Effector CD4-positive, alpha-beta T cell (primary cell): ENCODE measurements around the gene IL10RB.
"Not testable (repeated sequence)": the region's sequence is repeated elsewhere in the genome, so short reads cannot be mapped to it uniquely, and the experiment has no call there.

Experiments used
- DNase-seq: peaks from one replicate; pipeline ENCODE4 v3.0.0-alpha.2; 2020
- total RNA-seq: gene quantifications from one replicate; lab custom pipeline; 2026; lab: John Stamatoyannopoulos, UW

The IL10RB gene
- total RNA-seq = 4.7 reads per million, percentile 18 among the genes with 10 or more reads in this experiment

- DNase-seq = peak; percentile 62
Observed at GRCh38 chr21:33266050-33266788, at the start of gene IL10RB. TSS of gene IL10RB (plus strand) at chr21:33266367. CDS start at chr21:33266466, 99 bp downstream.

GRCh38 chr21:33217138-33217520 lies 49.0 kb upstream of the IL10RB start:
- DNase-seq = no peak

GRCh38 chr21:33219300-33219699 lies 46.9 kb upstream of the IL10RB start:
- no peak for DNase-seq

GRCh38 chr21:33219954-33220353 lies 46.2 kb upstream of the IL10RB start:
- DNase-seq = no peak

DNA sequence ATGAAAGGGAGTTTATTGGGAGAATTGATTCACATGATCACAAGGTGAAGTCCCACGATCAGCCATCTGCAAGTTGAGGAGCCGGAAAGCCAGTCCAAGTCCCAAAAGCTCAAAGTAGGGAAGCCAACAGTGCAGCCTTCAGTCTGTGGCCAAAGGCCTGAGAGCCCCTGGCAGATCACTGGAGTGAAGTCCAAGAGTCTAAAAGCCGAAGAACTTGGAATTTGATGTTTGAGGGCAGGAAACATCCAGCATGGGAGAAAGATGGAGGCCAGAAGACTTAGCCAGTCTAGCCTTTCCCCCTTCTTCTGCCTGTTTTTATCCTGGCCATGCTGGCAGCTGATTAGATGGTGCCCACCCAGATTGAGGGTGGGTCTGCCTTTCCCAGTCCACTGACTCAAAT lies 40.8 kb upstream of the IL10RB start:
- DNase-seq = not testable (repeated sequence)

- no peak for DNase-seq
Observed at GRCh38 chr21:33228455-33228854, 37.7 kb upstream of the IL10RB start.

- DNase-seq = no peak
Observed at GRCh38 chr21:33229099-33229783, 36.9 kb upstream of the IL10RB start.

GRCh38 chr21:33229784-33230544 lies 36.2 kb upstream of the IL10RB start, which contains the start of gene IFNAR2:
TSS of gene IFNAR2 (plus strand) at chr21:33229938. CDS start at chr21:33241923, 11,985 bp downstream.
- peak; percentile 62 for DNase-seq

GRCh38 chr21:33230545-33231324 lies 35.4 kb upstream of the IL10RB start:
- DNase-seq = no peak

- no peak for DNase-seq
Observed at GRCh38 chr21:33231526-33231925, 34.6 kb upstream of the IL10RB start.

- DNase-seq = no peak
Observed at GRCh38 chr21:33232291-33233034, 33.7 kb upstream of the IL10RB start.

- no peak for DNase-seq
Observed at GRCh38 chr21:33234635-33235520, 31.3 kb upstream of the IL10RB start.

GRCh38 chr21:33236013-33236686 lies 30.0 kb upstream of the IL10RB start:
- DNase-seq = no peak

DNA sequence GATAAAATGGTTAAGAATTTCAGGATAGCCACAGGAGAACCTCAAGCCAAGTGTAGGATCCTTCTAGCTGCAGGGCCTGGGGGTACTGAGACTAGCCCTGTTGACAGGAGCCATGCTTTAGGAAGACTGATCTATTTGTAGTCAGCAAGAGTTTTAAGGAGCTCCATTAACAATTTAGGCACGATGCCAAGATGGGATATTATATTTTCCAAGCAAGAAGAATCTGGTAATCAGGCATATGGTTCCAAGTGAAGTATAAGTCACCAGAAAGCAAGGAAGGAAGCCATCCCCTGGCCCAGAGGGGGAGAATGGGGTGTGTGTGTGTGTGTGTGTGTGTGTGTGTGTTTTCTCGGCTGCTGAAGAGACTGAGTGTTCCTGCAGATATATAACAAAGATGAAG lies 29.4 kb upstream of the IL10RB start:
- no peak for DNase-seq

- DNase-seq = no peak
Observed at GRCh38 chr21:33237486-33237885, 28.7 kb upstream of the IL10RB start.

- no peak for DNase-seq
Observed at GRCh38 chr21:33238146-33238545, 28.0 kb upstream of the IL10RB start.

DNA sequence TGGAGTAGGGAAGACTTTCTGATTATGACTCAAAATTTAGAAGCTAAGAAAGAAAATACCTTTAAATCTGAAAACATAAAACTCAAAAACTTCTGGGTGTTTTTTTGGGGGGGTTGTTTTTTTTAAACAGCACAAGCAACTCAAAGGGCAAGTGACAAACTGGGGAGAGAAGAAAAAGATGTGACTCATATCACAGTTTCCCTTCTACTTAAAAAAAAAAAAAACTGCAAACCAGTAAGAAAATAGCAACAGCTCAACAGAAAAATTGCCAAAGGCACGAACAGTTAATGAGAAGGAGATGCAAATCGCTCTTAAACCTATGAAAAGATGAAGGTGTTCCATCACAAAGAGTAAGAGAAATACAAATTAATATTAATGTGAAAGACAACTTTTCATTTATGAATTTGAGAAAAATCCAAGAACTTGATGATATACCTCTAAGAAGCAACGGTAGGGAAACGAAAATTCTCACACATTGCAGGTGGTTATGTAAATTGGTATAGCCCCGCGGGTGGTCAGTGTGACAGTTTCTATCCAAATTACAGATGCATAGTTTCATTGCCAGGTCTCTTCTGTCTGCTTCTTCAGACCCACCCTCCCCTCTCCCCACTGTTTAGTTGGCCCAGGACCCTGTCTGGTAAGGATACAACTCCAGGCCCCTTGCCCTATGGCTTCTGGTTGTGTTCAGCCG lies 27.5 kb upstream of the IL10RB start:
- no peak for DNase-seq

- DNase-seq = not testable (repeated sequence)
Observed at GRCh38 chr21:33239559-33240127, 26.5 kb upstream of the IL10RB start.

- DNase-seq = no peak
Observed at GRCh38 chr21:33240404-33240803, 25.8 kb upstream of the IL10RB start.
